PC-9 (cell line): ENCODE measurements around the gene ULBP3.

ENCODE experiments used
- CTCF ChIP-seq: fragments of 200-600 bp; sonication (generic); conservative IDR thresholded peaks from 2 replicates; pipeline ENCODE4 v1.6.1; 2017; ENCODE audit warnings: mixed run types, antibody characterized with exemption, mild to moderate bottlenecking, moderate library complexity
- EZH2 ChIP-seq: fragments of 200-600 bp; sonication (generic); IDR thresholded peaks from 2 replicates; pipeline ENCODE4 v1.8.0; 2017; ENCODE audit warnings: antibody characterized with exemption, low read depth

GRCh38 chr6:150024646-150025155 lies 44.2 kb downstream of the ULBP3 start:
- TF ChIP-seq EZH2 (no peak), CTCF (no peak)
